ENCODE results near the gene MOB3A.

DNA sequence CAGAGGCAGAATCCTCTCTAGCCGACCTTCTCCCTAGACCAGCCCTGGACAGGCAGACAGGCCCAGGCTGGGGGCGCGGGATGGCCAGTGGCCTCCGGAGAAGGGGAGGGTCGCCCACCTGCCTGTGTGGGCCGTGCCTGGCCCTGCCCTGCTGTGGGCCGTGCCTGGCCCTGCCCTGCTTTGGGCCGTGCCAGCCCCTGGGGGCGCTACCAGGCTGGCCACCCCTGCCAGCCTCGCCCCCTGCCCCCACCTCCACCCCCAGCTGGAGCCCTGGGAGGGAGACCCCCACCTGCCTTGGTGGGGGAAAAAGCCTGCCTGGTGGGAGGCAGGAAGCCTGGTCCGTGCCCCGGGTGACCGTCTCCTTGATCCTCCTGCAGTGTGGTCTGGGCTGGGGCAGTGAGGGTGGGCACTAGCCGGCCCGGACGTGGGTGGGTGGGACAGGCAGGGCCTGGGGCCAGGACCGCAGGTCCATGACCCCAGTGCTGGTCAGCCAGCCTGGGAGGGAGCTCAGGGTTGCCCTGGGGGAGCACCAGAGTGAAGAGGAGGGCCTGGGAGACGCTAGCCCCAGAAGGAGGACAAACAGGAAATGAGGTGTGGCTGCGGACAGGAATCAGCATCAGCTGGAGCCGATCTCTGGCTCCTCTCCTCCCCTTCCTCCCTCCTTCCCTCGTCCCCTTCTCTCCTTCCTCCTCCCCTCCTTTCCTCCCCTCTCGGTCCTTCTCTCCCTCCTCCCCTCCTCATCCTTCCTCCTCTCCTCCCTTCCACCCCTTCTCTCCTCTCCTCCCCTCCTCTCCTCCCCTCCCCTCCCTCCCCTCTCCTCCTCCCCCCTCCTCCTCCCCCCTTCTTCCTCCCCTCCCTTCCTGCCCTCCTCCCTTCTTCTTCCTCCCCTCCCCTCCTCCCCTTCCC, 39.9 kb downstream of the MOB3A start:
- TF ChIP-seq, protein P1, sequence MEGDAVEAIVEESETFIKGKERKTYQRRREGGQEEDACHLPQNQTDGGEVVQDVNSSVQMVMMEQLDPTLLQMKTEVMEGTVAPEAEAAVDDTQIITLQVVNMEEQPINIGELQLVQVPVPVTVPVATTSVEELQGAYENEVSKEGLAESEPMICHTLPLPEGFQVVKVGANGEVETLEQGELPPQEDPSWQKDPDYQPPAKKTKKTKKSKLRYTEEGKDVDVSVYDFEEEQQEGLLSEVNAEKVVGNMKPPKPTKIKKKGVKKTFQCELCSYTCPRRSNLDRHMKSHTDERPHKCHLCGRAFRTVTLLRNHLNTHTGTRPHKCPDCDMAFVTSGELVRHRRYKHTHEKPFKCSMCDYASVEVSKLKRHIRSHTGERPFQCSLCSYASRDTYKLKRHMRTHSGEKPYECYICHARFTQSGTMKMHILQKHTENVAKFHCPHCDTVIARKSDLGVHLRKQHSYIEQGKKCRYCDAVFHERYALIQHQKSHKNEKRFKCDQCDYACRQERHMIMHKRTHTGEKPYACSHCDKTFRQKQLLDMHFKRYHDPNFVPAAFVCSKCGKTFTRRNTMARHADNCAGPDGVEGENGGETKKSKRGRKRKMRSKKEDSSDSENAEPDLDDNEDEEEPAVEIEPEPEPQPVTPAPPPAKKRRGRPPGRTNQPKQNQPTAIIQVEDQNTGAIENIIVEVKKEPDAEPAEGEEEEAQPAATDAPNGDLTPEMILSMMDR (IDR thresholded peaks at IDR 0.05): no peak
- TF ChIP-seq ZFX (IDR thresholded peaks at IDR 0.05; ENCODE audit: borderline replicate concordance): no peak

Measured in 22Rv1 (cell line).